Vagina (tissue), 2 donors: ENCODE data around the gene STK35.

Source experiments
- CTCF ChIP-seq, 3 experiments: fragments of 450-650 bp in 2 of 3; fragments of 200-600 bp in 1 of 3; sonication (generic) in 1 of 3; IDR thresholded peaks; one replicate each; pipeline ENCODE4 v1.5.1; 2017 to 2019; ENCODE audit warnings: antibody characterized with exemption in 3 of 3, mild to moderate bottlenecking in 2 of 3, moderate library complexity in 2 of 3
- POLR2A ChIP-seq, 2 donors: fragments of 450-650 bp; IDR thresholded peaks; one replicate each; pipeline ENCODE4 v1.6.1; 2017; ENCODE audit warnings: antibody characterized with exemption in 2 of 2, mild to moderate bottlenecking in 2 of 2, moderate library complexity in 2 of 2
- POLR2AphosphoS5 ChIP-seq, 2 donors: sonication (generic); formaldehyde crosslinking; IDR thresholded peaks; one replicate each; pipeline ENCODE4 v1.9.0; 2017; ENCODE audit warnings: antibody characterized with exemption in 2 of 2, mild to moderate bottlenecking in 2 of 2, low read depth in 1 of 2; ENCODE audit not compliant: insufficient read depth in 1 of 2

- no peak for TF ChIP-seq CTCF (IDR thresholded peaks at IDR 0.05)
- no peak for TF ChIP-seq POLR2A (IDR thresholded peaks at IDR 0.05)
- no peak for TF ChIP-seq POLR2AphosphoS5 (IDR thresholded peaks at IDR 0.05; ENCODE audit: insufficient read depth in 1 of 2, low read depth in 1 of 2)
Observed at GRCh38 chr20:2144850-2145249, 43.2 kb downstream of the STK35 start.
